Activated CD8-positive, alpha-beta memory T cell treated with anti-CD3 and anti-CD28 coated beads, Interleukin-2, amount 50 U/mL, for 48 hours (primary cell): ENCODE results near the gene DHX40.
"Not testable (repeated sequence)": the region's sequence is repeated elsewhere in the genome, so short reads cannot be mapped to it uniquely, and the experiment has no call there.

Source experiments
- DNase-seq: peaks from one replicate; pipeline ENCODE4 v3.0.0-alpha.2; 2020

Gene DHX40

GRCh38 chr17:59633658-59634359, 68.4 kb downstream of the DHX40 start:
- DNase-seq: no peak

- no peak for DNase-seq
These were observed 69.5 kb downstream of the DHX40 start for GRCh38 chr17:59634632-59635541.

GRCh38 chr17:59637611-59638310, 72.4 kb downstream of the DHX40 start:
- DNase-seq: no peak

GRCh38 chr17:59638553-59638952, 73.1 kb downstream of the DHX40 start:
- DNase-seq: no peak

GRCh38 chr17:59641799-59642484, 76.5 kb downstream of the DHX40 start:
- no peak for DNase-seq

DNA sequence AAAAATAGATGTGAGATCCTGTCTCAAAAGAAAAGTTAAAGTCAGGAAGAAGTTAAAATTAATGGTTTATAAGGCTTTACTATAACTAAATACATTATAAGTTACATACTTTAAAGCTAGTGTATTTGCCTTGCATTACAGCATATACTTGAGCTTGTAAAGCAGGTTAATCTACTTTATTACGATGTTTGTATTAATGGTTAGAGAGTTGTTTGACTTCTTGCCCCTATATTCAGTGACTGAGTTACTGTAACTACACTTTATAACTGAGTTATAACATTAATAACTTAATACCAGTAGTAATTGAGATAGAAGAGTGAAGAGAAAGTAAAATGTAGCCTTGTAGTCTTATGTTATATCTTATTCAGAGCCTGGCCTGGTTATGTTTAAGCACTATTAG, 77.2 kb downstream of the DHX40 start:
- no peak for DNase-seq

DNA sequence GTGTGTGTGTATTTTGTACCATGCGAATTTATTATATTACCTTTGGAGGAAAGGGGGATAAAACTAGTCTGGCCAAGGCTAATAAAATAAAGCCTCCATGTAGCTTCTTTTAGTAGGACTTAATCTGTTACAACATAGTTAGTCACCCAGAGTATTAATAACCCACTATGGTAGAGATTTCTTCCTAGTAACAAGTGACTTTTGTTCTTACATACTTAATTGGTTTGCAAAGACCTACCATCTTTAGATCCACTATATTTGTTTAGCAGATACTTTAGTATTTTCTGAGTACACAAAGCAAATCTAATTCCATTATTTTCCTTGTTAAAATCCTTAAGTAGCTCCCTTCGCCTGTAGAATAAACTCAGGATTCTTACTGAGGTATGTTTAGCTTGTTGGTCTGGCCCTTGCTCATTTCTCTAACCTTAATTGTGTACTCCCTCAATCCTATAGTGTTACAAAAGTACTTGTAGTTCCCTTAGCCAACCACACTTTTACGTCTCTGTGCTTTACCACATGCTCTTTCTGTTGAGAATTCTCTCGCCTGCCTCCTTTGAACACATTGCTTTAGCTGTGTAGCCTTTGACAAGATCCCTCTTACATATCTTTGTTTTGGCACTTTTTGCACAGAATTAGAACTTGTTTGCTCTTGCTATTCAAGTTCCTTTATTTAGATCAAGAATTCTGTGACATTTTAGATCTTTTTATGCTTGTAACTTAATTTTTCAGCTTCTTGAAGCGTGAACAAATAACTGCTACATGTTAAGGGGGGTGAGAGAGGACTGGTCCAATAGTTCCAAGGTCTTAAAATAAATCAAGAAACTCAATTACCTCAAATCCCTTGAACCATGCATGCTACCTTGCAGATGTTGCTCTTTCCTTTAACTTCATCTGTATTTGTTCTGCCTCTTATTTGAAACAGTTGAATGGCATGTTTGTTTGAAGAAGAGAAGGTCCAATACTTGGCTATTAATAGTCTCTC, 78.0 kb downstream of the DHX40 start:
- DNase-seq: no peak

GRCh38 chr17:59647288-59647687, 81.9 kb downstream of the DHX40 start:
- no peak for DNase-seq

DNA sequence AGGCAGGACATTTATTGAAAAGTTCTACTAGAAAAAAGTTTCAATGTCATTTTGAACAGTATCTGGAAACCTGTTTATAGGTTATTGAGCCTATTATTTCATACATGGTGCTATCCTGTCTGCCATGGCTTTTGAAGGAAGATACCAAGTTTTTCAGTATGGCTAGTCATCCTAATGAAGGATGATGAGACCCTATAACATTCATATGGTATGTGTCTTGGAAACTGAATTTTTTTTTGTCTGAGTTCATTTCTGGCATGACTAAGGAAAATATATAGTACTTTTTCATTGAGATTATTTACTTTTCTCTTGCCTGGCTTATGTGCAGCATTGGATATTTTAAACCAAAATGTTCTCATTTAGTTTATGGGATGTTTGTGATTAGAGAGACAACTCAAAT, 84.5 kb downstream of the DHX40 start:
- no peak for DNase-seq

DNA sequence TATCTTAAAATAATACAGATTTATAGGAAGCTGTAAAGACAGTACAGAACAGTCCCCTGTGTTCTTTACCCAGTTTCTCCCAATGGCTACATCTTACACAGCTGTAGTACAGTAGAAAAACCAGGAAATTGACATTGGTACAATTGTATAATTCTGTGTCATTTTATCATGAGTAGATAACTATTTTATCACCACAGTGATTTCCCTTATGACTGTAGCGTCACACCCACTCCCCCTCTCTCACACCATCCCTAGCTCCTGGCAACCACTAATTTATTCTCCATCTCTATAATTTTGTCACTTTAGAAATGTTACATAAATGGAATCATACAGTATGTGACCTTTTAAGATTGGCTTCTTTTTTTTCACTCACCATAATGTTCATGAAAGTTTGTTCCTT, 85.2 kb downstream of the DHX40 start:
- no peak for DNase-seq

- no peak for DNase-seq
These were observed 85.9 kb downstream of the DHX40 start for GRCh38 chr17:59651346-59651745.

GRCh38 chr17:59652119-59652518, 86.7 kb downstream of the DHX40 start:
- no peak for DNase-seq

DNA sequence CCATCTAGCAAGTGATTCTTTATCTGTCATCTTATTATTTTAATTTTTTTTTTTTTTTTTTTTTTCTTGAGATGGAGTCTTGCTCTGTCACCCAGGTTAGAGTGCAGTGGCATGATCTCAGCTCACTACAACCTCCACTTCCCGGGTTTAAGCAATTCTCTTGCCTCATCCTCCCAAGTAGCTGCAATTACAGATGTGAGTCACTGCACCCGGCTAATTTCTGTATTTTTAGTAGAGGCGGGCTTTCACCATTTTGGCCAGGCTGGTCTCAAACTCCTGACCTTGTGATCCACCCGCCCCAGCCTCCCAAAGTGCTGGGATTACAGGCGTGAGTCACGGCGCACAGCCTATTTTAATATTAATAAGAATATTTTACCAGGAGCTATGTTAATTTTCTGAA, 91.2 kb downstream of the DHX40 start:
- DNase-seq: not testable (repeated sequence)
